ENCODE measurements around the gene GSTP1. TPM values are rescaled to one million over a fixed set of nuclear protein-coding genes. Genes with fewer than 3 reads are reported as not detected.
"Not testable (repeated sequence)": the region's sequence is repeated elsewhere in the genome, so short reads cannot be mapped to it uniquely, and the experiment has no call there.

Gene GSTP1
- total and polyA plus RNA-seq, 5 donors from 2014 or later = 55.7 to 231 (median 207) TPM

DNA sequence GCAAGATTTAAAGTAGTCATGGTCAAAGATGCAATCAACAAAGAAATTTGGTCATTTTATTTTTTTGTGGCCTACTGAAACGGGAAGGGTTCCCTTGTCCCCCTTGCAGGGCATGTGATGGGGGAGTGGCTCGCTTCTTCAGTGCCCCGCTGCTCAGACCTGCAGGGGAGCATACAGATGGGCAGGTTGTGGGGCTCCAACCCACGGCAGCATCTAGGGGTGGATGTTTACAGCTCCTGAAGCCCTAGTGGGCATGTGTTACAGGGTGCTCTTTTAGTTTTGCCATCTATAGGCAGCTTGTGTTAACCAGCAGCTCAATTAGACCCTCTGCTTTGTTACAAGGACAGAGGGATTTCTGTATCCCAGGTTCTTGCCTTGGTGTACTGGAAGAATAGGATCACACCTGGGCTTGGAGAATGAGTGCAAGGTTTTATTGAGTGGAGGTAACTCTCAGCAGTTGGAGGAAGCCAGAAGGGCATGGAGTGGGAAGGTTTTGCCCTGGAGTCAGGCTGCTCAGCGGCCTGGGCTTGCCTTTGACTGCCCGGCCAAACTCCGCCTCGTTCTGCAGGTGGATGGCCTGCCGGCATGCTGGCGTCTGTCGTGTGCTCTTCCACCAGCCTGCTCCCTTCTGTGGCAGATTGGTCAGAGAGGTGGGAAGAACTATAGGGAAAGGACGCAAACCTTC is 9.4 kb downstream of the GSTP1 start:
- Mint-ChIP-seq H3K27me3 (peaks cover 4% of the 10 kb centered on the region), H3K4me1 (peaks cover 0 to 2% (median 0%) of the 10 kb centered on the region in 4 donors), H3K9me3 (no peaks in the 10 kb centered on the region), H3K36me3 (no peaks in the 10 kb centered on the region), H3K27ac (peak overlapping the region in 1 of 3 donors; percentile 66), H3K4me3 (no peak overlapping the region)
- no peak overlapping the region for H3K4me3 ChIP-seq (ENCODE audit: low read depth, low read length)
- no peaks in the 10 kb centered on the region for H3K27me3 ChIP-seq (ENCODE audit: control insufficient read depth, insufficient read depth, low read length)
- no peak for ATAC-seq (ENCODE audit: low read depth in 2 of 2)
- H3K27ac ChIP-seq (ENCODE audit: insufficient read depth, low read length, poor library complexity, severe bottlenecking) = no peak overlapping the region
- DNase-seq = no peak
- no peaks in the 10 kb centered on the region for H3K36me3 ChIP-seq (ENCODE audit: control insufficient read depth, insufficient read depth, low read length)
- no peaks in the 10 kb centered on the region for H3K4me1 ChIP-seq (ENCODE audit: control insufficient read depth, insufficient read depth, low read length, poor library complexity, severe bottlenecking)
- H3K9me3 ChIP-seq (ENCODE audit: control insufficient read depth in 2 of 2, low read length in 2 of 2) = peaks cover 0 to 2% of the 10 kb centered on the region in 2 experiments

DNA sequence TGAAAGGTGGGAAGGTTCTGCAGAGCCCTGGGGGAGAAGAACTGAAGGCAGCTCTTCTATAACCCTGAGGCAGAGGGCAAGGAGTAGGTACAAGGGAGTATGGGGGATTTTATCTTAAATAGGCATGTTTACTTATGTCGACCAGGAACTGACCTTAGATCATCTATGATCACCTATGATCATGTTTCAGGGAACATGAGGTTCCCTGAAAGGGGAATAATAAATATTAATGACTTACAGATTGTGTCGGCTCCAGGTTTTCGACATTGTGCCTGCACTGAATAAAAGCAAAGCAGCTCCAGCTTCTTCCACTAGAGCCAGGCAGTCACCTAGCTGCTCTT is 9.9 kb downstream of the GSTP1 start:
- DNase-seq = no peak
- Mint-ChIP-seq H3K36me3 (no peaks in the 10 kb centered on the region), H3K27ac (no peak overlapping the region), H3K27me3 (peaks cover 5% of the 10 kb centered on the region), H3K4me1 (no peaks in the 10 kb centered on the region), H3K4me3 (no peak overlapping the region), H3K9me3 (no peaks in the 10 kb centered on the region)
- H3K9me3 ChIP-seq (ENCODE audit: control insufficient read depth in 2 of 2, low read length in 2 of 2) = peaks cover 0 to 2% of the 10 kb centered on the region in 2 experiments
- H3K4me3 ChIP-seq (ENCODE audit: low read depth, low read length) = no peak overlapping the region
- ATAC-seq (ENCODE audit: low read depth in 2 of 2) = no peak
- H3K27me3 ChIP-seq (ENCODE audit: control insufficient read depth, insufficient read depth, low read length) = no peaks in the 10 kb centered on the region
- H3K36me3 ChIP-seq (ENCODE audit: control insufficient read depth, insufficient read depth, low read length) = no peaks in the 10 kb centered on the region
- H3K27ac ChIP-seq (ENCODE audit: insufficient read depth, low read length, poor library complexity, severe bottlenecking) = no peak overlapping the region
- H3K4me1 ChIP-seq (ENCODE audit: control insufficient read depth, insufficient read depth, low read length, poor library complexity, severe bottlenecking) = no peaks in the 10 kb centered on the region

DNA sequence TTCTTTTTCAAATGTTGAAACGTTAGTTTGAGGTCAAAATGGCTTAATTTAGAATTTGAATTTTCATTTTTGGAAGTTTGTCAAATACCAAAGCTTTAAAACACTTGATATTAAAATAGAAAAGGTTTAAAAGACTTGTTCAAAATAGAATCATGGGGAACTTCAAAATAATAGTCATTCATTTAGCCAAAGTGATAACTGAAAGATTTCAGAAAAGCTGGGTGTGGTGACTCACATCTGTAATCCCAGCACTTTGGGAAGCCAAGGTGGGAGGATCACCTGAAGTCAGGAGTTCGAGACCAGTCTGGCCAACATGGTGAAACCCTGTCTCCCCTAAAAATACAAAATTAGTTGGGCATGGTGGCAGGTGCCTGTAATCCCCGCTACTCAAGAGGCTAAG is 10.9 kb downstream of the GSTP1 start:
- Mint-ChIP-seq H3K4me3 (no peak overlapping the region), H3K27me3 (peaks cover 15% of the 10 kb centered on the region), H3K27ac (no peak overlapping the region), H3K9me3 (no peaks in the 10 kb centered on the region), H3K4me1 (no peaks in the 10 kb centered on the region), H3K36me3 (no peaks in the 10 kb centered on the region)
- peaks cover 0 to 2% of the 10 kb centered on the region in 2 experiments for H3K9me3 ChIP-seq (ENCODE audit: control insufficient read depth in 2 of 2, low read length in 2 of 2)
- no peaks in the 10 kb centered on the region for H3K27me3 ChIP-seq (ENCODE audit: control insufficient read depth, insufficient read depth, low read length)
- H3K4me3 ChIP-seq (ENCODE audit: low read depth, low read length) = no peak overlapping the region
- H3K27ac ChIP-seq (ENCODE audit: insufficient read depth, low read length, poor library complexity, severe bottlenecking) = no peak overlapping the region
- ATAC-seq (ENCODE audit: low read depth in 2 of 2) (no peak), DNase-seq (no peak)
- H3K36me3 ChIP-seq (ENCODE audit: control insufficient read depth, insufficient read depth, low read length) = no peaks in the 10 kb centered on the region
- no peaks in the 10 kb centered on the region for H3K4me1 ChIP-seq (ENCODE audit: control insufficient read depth, insufficient read depth, low read length, poor library complexity, severe bottlenecking)

DNA sequence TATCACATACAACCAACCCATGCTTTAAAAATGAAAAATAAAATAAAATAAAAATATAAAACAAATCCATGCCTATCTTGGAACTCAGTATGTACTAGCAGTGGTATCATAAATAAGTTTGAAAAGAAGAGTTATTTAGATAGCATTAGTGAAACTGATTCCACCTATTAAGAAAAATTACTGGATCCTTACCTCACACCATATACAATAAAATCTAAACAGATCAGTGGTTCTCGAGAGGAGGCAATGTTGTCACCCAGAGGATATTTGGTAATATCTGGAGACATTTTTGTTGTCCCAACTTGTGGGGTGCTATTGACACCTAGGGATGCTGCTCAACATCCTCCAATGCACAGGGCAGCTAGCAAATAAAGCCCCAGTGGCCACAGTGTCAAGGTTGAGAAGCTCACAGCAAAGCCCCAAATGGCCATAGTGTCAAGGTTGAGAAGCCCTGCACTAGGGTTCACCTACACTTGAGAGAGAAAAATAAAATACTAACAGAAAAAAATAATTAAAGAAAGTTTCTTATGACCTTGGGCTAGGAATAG is 13.2 kb downstream of the GSTP1 start:
- DNase-seq (no peak), ATAC-seq (ENCODE audit: low read depth in 2 of 2) (no peak)
- H3K27ac ChIP-seq (ENCODE audit: insufficient read depth, low read length, poor library complexity, severe bottlenecking) = no peak overlapping the region
- no peaks in the 10 kb centered on the region for H3K36me3 ChIP-seq (ENCODE audit: control insufficient read depth, insufficient read depth, low read length)
- no peaks in the 10 kb centered on the region for H3K36me3 Mint-ChIP-seq
- H3K9me3 Mint-ChIP-seq = no peaks in the 10 kb centered on the region
- no peaks in the 10 kb centered on the region for H3K4me1 ChIP-seq (ENCODE audit: control insufficient read depth, insufficient read depth, low read length, poor library complexity, severe bottlenecking)
- peaks cover 0 to 2% (median 0%) of the 10 kb centered on the region in 4 donors for H3K4me1 Mint-ChIP-seq
- H3K9me3 ChIP-seq (ENCODE audit: control insufficient read depth in 2 of 2, low read length in 2 of 2) = peaks cover 0 to 2% of the 10 kb centered on the region in 2 experiments
- H3K27ac Mint-ChIP-seq = no peak overlapping the region
- H3K4me3 ChIP-seq (ENCODE audit: low read depth, low read length) = no peak overlapping the region
- peaks cover 4% of the 10 kb centered on the region for H3K27me3 ChIP-seq (ENCODE audit: control insufficient read depth, insufficient read depth, low read length)
- H3K4me3 Mint-ChIP-seq = no peak overlapping the region
- H3K27me3 Mint-ChIP-seq = peaks cover 36% of the 10 kb centered on the region

DNA sequence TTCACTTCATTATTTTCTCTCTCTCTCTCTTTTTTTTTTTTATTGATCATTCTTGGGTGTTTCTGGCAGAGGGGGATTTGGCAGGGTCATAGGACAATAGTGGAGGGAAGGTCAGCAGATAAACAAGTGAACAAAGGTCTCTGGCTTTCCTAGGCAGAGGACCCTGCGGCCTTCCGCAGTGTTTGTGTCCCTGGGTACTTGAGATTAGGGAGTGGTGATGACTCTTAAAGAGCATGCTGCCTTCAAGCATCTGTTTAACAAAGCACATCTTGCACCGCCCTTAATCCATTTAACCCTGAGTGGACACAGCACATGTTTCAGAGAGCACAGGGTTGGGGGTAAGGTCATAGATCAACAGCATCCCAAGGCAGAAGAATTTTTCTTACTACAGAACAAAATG is 13.8 kb downstream of the GSTP1 start:
- not testable (repeated sequence) for H3K36me3 Mint-ChIP-seq; H3K27ac Mint-ChIP-seq; H3K4me3 ChIP-seq (ENCODE audit: low read depth, low read length); H3K4me1 ChIP-seq (ENCODE audit: control insufficient read depth, insufficient read depth, low read length, poor library complexity, severe bottlenecking); ATAC-seq (ENCODE audit: low read depth in 2 of 2); DNase-seq; H3K9me3 Mint-ChIP-seq; H3K36me3 ChIP-seq (ENCODE audit: control insufficient read depth, insufficient read depth, low read length); H3K27ac ChIP-seq (ENCODE audit: insufficient read depth, low read length, poor library complexity, severe bottlenecking); H3K4me1 Mint-ChIP-seq; H3K9me3 ChIP-seq (ENCODE audit: control insufficient read depth in 2 of 2, low read length in 2 of 2); H3K27me3 ChIP-seq (ENCODE audit: control insufficient read depth, insufficient read depth, low read length); H3K4me3 Mint-ChIP-seq
- peaks cover 38% of the 10 kb centered on the region for H3K27me3 Mint-ChIP-seq

DNA sequence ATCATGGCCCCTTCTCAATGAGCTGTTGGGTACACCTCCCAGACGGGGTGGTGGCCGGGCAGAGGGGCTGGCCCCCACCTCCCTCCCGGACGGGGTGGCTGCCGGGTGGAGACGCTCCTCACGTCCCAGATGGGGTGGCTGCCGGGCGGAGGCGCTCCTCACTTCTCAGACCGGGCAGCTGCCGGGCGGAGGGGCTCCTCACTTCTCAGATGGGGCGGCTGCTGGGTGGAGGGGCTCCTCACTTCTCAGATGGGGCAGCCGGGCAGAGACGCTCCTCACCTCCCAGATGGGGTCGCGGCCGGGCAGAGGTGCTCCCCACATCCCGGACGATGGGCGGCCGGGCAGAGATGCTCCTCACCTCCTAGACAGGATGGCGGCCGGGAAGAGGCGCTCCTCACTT is 14.4 kb downstream of the GSTP1 start:
- not testable (repeated sequence) for H3K9me3 ChIP-seq (ENCODE audit: control insufficient read depth in 2 of 2, low read length in 2 of 2); H3K27ac Mint-ChIP-seq; H3K27me3 ChIP-seq (ENCODE audit: control insufficient read depth, insufficient read depth, low read length); H3K4me3 ChIP-seq (ENCODE audit: low read depth, low read length); H3K36me3 Mint-ChIP-seq; H3K36me3 ChIP-seq (ENCODE audit: control insufficient read depth, insufficient read depth, low read length); H3K4me1 Mint-ChIP-seq; H3K27ac ChIP-seq (ENCODE audit: insufficient read depth, low read length, poor library complexity, severe bottlenecking); H3K4me3 Mint-ChIP-seq; H3K9me3 Mint-ChIP-seq; ATAC-seq (ENCODE audit: low read depth in 2 of 2); DNase-seq; H3K4me1 ChIP-seq (ENCODE audit: control insufficient read depth, insufficient read depth, low read length, poor library complexity, severe bottlenecking)
- peaks cover 42% of the 10 kb centered on the region for H3K27me3 Mint-ChIP-seq

DNA sequence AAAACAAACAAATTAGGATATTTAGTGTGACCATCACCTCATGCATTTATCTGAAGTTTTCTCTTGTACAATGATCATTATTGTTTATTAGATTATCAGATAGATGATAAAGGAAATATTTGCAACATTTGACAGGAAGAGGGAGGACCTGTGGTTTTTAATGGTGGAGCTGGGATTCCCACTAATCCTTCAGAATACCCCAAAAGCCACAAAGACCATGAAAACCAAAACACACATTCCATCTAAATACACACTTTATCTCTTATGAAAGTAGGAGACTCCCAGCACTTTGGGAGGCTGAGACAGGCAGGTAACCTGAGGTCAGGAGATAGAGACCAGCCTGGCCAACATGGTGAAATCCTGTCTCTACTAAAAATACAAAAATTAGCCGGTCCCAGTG is 15.5 kb downstream of the GSTP1 start:
- Histone ChIP-seq H3K36me3 (ENCODE audit: control insufficient read depth, insufficient read depth, low read length) (no peaks in the 10 kb centered on the region), H3K27ac (ENCODE audit: insufficient read depth, low read length, poor library complexity, severe bottlenecking) (no peak overlapping the region), H3K4me3 (ENCODE audit: low read depth, low read length) (no peak overlapping the region), H3K9me3 (ENCODE audit: control insufficient read depth in 2 of 2, low read length in 2 of 2) (peaks cover 0 to 2% of the 10 kb centered on the region in 2 experiments), H3K27me3 (ENCODE audit: control insufficient read depth, insufficient read depth, low read length) (peaks cover 10% of the 10 kb centered on the region), H3K4me1 (ENCODE audit: control insufficient read depth, insufficient read depth, low read length, poor library complexity, severe bottlenecking) (no peaks in the 10 kb centered on the region)
- no peaks in the 10 kb centered on the region for H3K9me3 Mint-ChIP-seq
- H3K27me3 Mint-ChIP-seq = peaks cover 47% of the 10 kb centered on the region
- H3K36me3 Mint-ChIP-seq = no peaks in the 10 kb centered on the region
- DNase-seq (no peak), ATAC-seq (ENCODE audit: low read depth in 2 of 2) (no peak)
- no peak overlapping the region for H3K4me3 Mint-ChIP-seq
- H3K4me1 Mint-ChIP-seq = peaks cover 0 to 2% (median under 1%) of the 10 kb centered on the region in 4 donors
- no peak overlapping the region for H3K27ac Mint-ChIP-seq
